Measurements from ENCODE around the gene LRP8. TPM values are rescaled to one million over a fixed set of nuclear protein-coding genes. Genes with fewer than 3 reads are reported as not detected.

The LRP8 gene
- total RNA-seq, 4 donors from 2014 or later = 0.76 to 4.0 (median 2.0) TPM

- no peak for TF ChIP-seq POLR2A (IDR thresholded peaks at IDR 0.05)
- no peak for TF ChIP-seq CTCF (IDR thresholded peaks at IDR 0.05)
These were observed 46.7 kb downstream of the LRP8 start for GRCh38 chr1:53281133-53281532.

GRCh38 chr1:53280496-53280895 is 47.4 kb downstream of the LRP8 start:
- WGBS, 2 donors = 89 to 93% methylated on average over 8 of the region's 8 CpGs
- intact Hi-C loops (cut with DNase I; ENCODE audit: low total_unique reads) = no loop called here
- no peak for DNase-seq (ENCODE audit: low spot score in 2 of 2)
- TF ChIP-seq CTCF (IDR thresholded peaks at IDR 0.05) (no peak), POLR2A (IDR thresholded peaks at IDR 0.05) (no peak)
- H3K4me3 ChIP-seq (ENCODE audit: low read depth, poor library complexity, severe bottlenecking) = no peak overlapping the region

More at GRCh38 chr1:53281133-53281532, 46.7 kb downstream of the LRP8 start:
- no peak overlapping the region for H3K4me3 ChIP-seq (ENCODE audit: low read depth, poor library complexity, severe bottlenecking)
- no peak for DNase-seq (ENCODE audit: low spot score in 2 of 2)
- 88 to 94% methylated on average over 9 of the region's 9 CpGs for WGBS, 2 donors
- intact Hi-C loops (cut with DNase I; ENCODE audit: low total_unique reads) = no loop called here

- intact Hi-C loops (cut with DNase I; ENCODE audit: low total_unique reads) = loop anchor here (2.0 kb wide), 1 partner anchor 113 kb away; no protein-coding TSS in a partner anchor
- H3K4me3 ChIP-seq (ENCODE audit: low read depth, poor library complexity, severe bottlenecking) = no peak overlapping the region
- 84 to 86% methylated on average over 13 to 14 of the region's 14 CpGs for WGBS, 2 donors
- TF ChIP-seq POLR2A (IDR thresholded peaks at IDR 0.05) (no peak), CTCF (IDR thresholded peaks at IDR 0.05) (no peak)
- no peak for DNase-seq (ENCODE audit: low spot score in 2 of 2)
These were observed 48.3 kb downstream of the LRP8 start for GRCh38 chr1:53279296-53280200.

- TF ChIP-seq POLR2A (IDR thresholded peaks at IDR 0.05) = no peak
- peak in 1 of 3 donors; percentile 69 for TF ChIP-seq CTCF (IDR thresholded peaks at IDR 0.05)
- WGBS, 2 donors = 15 to 19% methylated on average over 8 of the region's 8 CpGs
- DNase-seq (ENCODE audit: low spot score in 2 of 2) = peak; percentile 26 to 90
- intact Hi-C loops (cut with DNase I; ENCODE audit: low total_unique reads) = loop anchor here (2.0 kb wide), 1 partner anchor 114 kb away; no protein-coding TSS in a partner anchor
- no peak overlapping the region for H3K4me3 ChIP-seq (ENCODE audit: low read depth, poor library complexity, severe bottlenecking)
These were observed 49.6 kb downstream of the LRP8 start for GRCh38 chr1:53278298-53278725.

GRCh38 chr1:53277326-53277725 is 50.5 kb downstream of the LRP8 start:
- no peak overlapping the region for H3K4me3 ChIP-seq (ENCODE audit: low read depth, poor library complexity, severe bottlenecking)
- intact Hi-C loops (cut with DNase I; ENCODE audit: low total_unique reads) = no loop called here
- DNase-seq (ENCODE audit: low spot score in 2 of 2) = no peak
- 99 to 100% methylated on average over 5 of the region's 5 CpGs for WGBS, 2 donors
- TF ChIP-seq CTCF (IDR thresholded peaks at IDR 0.05) (no peak), POLR2A (IDR thresholded peaks at IDR 0.05) (no peak)
